Thyroid gland (tissue), 4 donors: ENCODE data around the gene TASP1.

Experiments
- CTCF ChIP-seq, 6 experiments: fragments of 200-600 bp in 3 of 6; fragments of 450-650 bp in 3 of 6; sonication (generic) in 3 of 6; IDR thresholded peaks; one replicate each; pipeline ENCODE4 v1.5.1; 2016 to 2019; ENCODE audit warnings: antibody characterized with exemption in 6 of 6, mild to moderate bottlenecking in 2 of 6, inconsistent platforms in 1 of 6, moderate library complexity in 1 of 6
- POLR2A ChIP-seq, 2 donors: fragments of 450-650 bp; IDR thresholded peaks; one replicate each; pipeline ENCODE4 v1.6.1; 2017; ENCODE audit warnings: antibody characterized with exemption in 2 of 2, mild to moderate bottlenecking in 2 of 2, moderate library complexity in 1 of 2

- no peak for TF ChIP-seq CTCF (IDR thresholded peaks at IDR 0.05)
- TF ChIP-seq POLR2A (IDR thresholded peaks at IDR 0.05), result no peak
Observed at GRCh38 chr20:13363473-13363872, 275.3 kb downstream of the TASP1 start.
